HEK293 (cell line): ENCODE results near the gene HSPE1.
A peak's percentile ranks its signal among the peaks of the same experiment; 100 is the strongest.

Source experiments
- GLIS1 ChIP-seq: fragments of 450-650 bp; formaldehyde crosslinking; IDR thresholded peaks from 2 replicates; pipeline ENCODE4 v1.5.1; 2016; ENCODE audit warnings: missing biosample characterization, missing genetic modification characterization
- KLF9 ChIP-seq: fragments of 450-650 bp; formaldehyde crosslinking; IDR thresholded peaks from 2 replicates; pipeline ENCODE4 v1.5.1; 2016; ENCODE audit warnings: missing biosample characterization, missing genetic modification characterization, low read depth
- MYNN ChIP-seq: fragments of 450-650 bp; formaldehyde crosslinking; IDR thresholded peaks from 2 replicates; pipeline ENCODE4 v1.5.1; 2016; ENCODE audit warnings: missing biosample characterization, missing genetic modification characterization, borderline replicate concordance
- ZBTB1 ChIP-seq: fragments of 450-650 bp; formaldehyde crosslinking; IDR thresholded peaks from 2 replicates; pipeline ENCODE4 v1.5.1; 2016; ENCODE audit warnings: missing biosample characterization, missing genetic modification characterization
- ZBTB11 ChIP-seq: fragments of 450-650 bp; formaldehyde crosslinking; conservative IDR thresholded peaks from 2 replicates; pipeline ENCODE4 v1.5.1; 2016; ENCODE audit warnings: low read depth, missing biosample characterization, missing genetic modification characterization
- ZBTB7A ChIP-seq: fragments of 450-650 bp; formaldehyde crosslinking; IDR thresholded peaks from 2 replicates; pipeline ENCODE4 v1.5.1; 2016; ENCODE audit warnings: low read depth, missing biosample characterization, missing genetic modification characterization
- ZFP3 ChIP-seq: fragments of 450-650 bp; formaldehyde crosslinking; IDR thresholded peaks from 2 replicates; pipeline ENCODE4 v1.5.1; 2016; ENCODE audit warnings: low read depth, missing biosample characterization, missing genetic modification characterization
- ZFP41 ChIP-seq: fragments of 450-650 bp; formaldehyde crosslinking; IDR thresholded peaks from 2 replicates; pipeline ENCODE4 v1.5.1; 2016; ENCODE audit warnings: missing biosample characterization, missing genetic modification characterization, borderline replicate concordance
- ZNF138 ChIP-seq: fragments of 450-650 bp; formaldehyde crosslinking; IDR thresholded peaks from 2 replicates; pipeline ENCODE4 v1.5.1; 2016; ENCODE audit warnings: missing biosample characterization, missing genetic modification characterization, borderline replicate concordance
- ZNF175 ChIP-seq: fragments of 450-650 bp; formaldehyde crosslinking; IDR thresholded peaks from 2 replicates; pipeline ENCODE4 v1.5.1; 2016; ENCODE audit warnings: missing biosample characterization, missing genetic modification characterization
- ZNF184 ChIP-seq: fragments of 450-650 bp; IDR thresholded peaks from 2 replicates; pipeline ENCODE4 v1.5.1; 2018; ENCODE audit warnings: missing biosample characterization, mild to moderate bottlenecking, missing genetic modification characterization
- ZNF19 ChIP-seq: fragments of 450-650 bp; formaldehyde crosslinking; IDR thresholded peaks from 2 replicates; pipeline ENCODE4; 2016; ENCODE audit warnings: missing biosample characterization, missing genetic modification characterization, low read depth
- ZNF266 ChIP-seq: fragments of 450-650 bp; formaldehyde crosslinking; IDR thresholded peaks from 2 replicates; pipeline ENCODE4 v1.5.1; 2016; ENCODE audit warnings: missing biosample characterization, missing genetic modification characterization, low read depth
- ZNF311 ChIP-seq: fragments of 450-650 bp; formaldehyde crosslinking; IDR thresholded peaks from 2 replicates; pipeline ENCODE4 v1.5.1; 2017; ENCODE audit warnings: missing biosample characterization, missing genetic modification characterization, borderline replicate concordance
- ZNF335 ChIP-seq: fragments of 450-650 bp; formaldehyde crosslinking; conservative IDR thresholded peaks from 2 replicates; pipeline ENCODE4 v1.5.1; 2016; ENCODE audit warnings: missing biosample characterization, missing genetic modification characterization
- ZNF354C ChIP-seq: fragments of 450-650 bp; formaldehyde crosslinking; IDR thresholded peaks from 2 replicates; pipeline ENCODE4 v1.5.1; 2016; ENCODE audit warnings: missing biosample characterization, missing genetic modification characterization, low read depth, borderline replicate concordance
- ZNF391 ChIP-seq: fragments of 450-650 bp; formaldehyde crosslinking; IDR thresholded peaks from 2 replicates; pipeline ENCODE4 v1.5.1; 2016; ENCODE audit warnings: low read depth, missing biosample characterization, missing genetic modification characterization, borderline replicate concordance
- ZNF501 ChIP-seq: fragments of 450-650 bp; formaldehyde crosslinking; IDR thresholded peaks from 2 replicates; pipeline ENCODE4 v1.5.1; 2016; ENCODE audit warnings: missing biosample characterization, missing genetic modification characterization
- ZNF624 ChIP-seq: fragments of 450-650 bp; formaldehyde crosslinking; IDR thresholded peaks from 2 replicates; pipeline ENCODE4 v1.5.1; 2017; ENCODE audit warnings: missing biosample characterization, missing genetic modification characterization
- ZNF639 ChIP-seq: fragments of 450-650 bp; formaldehyde crosslinking; IDR thresholded peaks from 2 replicates; pipeline ENCODE4 v1.5.1; 2016; ENCODE audit warnings: missing biosample characterization, missing genetic modification characterization
- ZNF692 ChIP-seq: fragments of 450-650 bp; formaldehyde crosslinking; IDR thresholded peaks from 2 replicates; pipeline ENCODE4 v1.5.1; 2016; ENCODE audit warnings: missing biosample characterization, missing genetic modification characterization
- ZNF701 ChIP-seq: fragments of 450-650 bp; formaldehyde crosslinking; IDR thresholded peaks from 2 replicates; pipeline ENCODE4 v1.5.1; 2016; ENCODE audit warnings: missing biosample characterization, missing genetic modification characterization
- ZNF76 ChIP-seq: fragments of 450-650 bp; formaldehyde crosslinking; IDR thresholded peaks from 2 replicates; pipeline ENCODE4; 2016; ENCODE audit warnings: low read depth, missing biosample characterization, missing genetic modification characterization, borderline replicate concordance
- ZNF768 ChIP-seq: fragments of 450-650 bp; formaldehyde crosslinking; IDR thresholded peaks from 2 replicates; pipeline ENCODE4 v1.5.1; 2018; ENCODE audit warnings: missing biosample characterization, mild to moderate bottlenecking, missing genetic modification characterization
- ZNF791 ChIP-seq: fragments of 450-650 bp; formaldehyde crosslinking; IDR thresholded peaks from 2 replicates; pipeline ENCODE4 v1.5.1; 2016; ENCODE audit warnings: missing biosample characterization, missing genetic modification characterization
- TF ChIP-seq, protein P1 (sequence below): fragments of 450-650 bp; formaldehyde crosslinking; IDR thresholded peaks from 2 replicates; pipeline ENCODE4 v1.5.1; 2016; ENCODE audit warnings: missing biosample characterization, missing genetic modification characterization
- TF ChIP-seq, protein P2 (sequence below): fragments of 450-650 bp; formaldehyde crosslinking; IDR thresholded peaks from 2 replicates; pipeline ENCODE4 v1.5.1; 2016; ENCODE audit warnings: missing biosample characterization, missing genetic modification characterization
- TF ChIP-seq, protein P3 (sequence below): fragments of 450-650 bp; formaldehyde crosslinking; IDR thresholded peaks from 2 replicates; pipeline ENCODE4 v1.5.1; 2016; ENCODE audit warnings: missing biosample characterization, missing genetic modification characterization

HSPE1 gene

GRCh38 chr2:197453123-197453913 is 46.9 kb upstream of the HSPE1 start, which contains the start of gene COQ10B (continued):
- TF ChIP-seq ZBTB11 (tag by site-specific recombination): peak; percentile 98
- TF ChIP-seq, protein P1, sequence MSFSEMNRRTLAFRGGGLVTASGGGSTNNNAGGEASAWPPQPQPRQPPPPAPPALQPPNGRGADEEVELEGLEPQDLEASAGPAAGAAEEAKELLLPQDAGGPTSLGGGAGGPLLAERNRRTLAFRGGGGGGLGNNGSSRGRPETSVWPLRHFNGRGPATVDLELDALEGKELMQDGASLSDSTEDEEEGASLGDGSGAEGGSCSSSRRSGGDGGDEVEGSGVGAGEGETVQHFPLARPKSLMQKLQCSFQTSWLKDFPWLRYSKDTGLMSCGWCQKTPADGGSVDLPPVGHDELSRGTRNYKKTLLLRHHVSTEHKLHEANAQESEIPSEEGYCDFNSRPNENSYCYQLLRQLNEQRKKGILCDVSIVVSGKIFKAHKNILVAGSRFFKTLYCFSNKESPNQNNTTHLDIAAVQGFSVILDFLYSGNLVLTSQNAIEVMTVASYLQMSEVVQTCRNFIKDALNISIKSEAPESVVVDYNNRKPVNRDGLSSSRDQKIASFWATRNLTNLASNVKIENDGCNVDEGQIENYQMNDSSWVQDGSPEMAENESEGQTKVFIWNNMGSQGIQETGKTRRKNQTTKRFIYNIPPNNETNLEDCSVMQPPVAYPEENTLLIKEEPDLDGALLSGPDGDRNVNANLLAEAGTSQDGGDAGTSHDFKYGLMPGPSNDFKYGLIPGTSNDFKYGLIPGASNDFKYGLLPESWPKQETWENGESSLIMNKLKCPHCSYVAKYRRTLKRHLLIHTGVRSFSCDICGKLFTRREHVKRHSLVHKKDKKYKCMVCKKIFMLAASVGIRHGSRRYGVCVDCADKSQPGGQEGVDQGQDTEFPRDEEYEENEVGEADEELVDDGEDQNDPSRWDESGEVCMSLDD (tag by site-specific recombination): peak; percentile 79
- TF ChIP-seq ZFP41 (tag by site-specific recombination): no peak
- no peak for TF ChIP-seq MYNN (tag by site-specific recombination)
- TF ChIP-seq, protein P2, sequence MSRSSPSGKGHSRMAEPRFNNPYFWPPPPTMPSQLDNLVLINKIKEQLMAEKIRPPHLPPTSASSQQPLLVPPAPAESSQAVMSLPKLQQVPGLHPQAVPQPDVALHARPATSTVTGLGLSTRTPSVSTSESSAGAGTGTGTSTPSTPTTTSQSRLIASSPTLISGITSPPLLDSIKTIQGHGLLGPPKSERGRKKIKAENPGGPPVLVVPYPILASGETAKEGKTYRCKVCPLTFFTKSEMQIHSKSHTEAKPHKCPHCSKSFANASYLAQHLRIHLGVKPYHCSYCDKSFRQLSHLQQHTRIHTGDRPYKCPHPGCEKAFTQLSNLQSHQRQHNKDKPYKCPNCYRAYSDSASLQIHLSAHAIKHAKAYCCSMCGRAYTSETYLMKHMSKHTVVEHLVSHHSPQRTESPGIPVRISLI: peak; percentile 81
- no peak for TF ChIP-seq ZBTB1 (tag by site-specific recombination)
- no peak for TF ChIP-seq ZNF791
- TF ChIP-seq ZNF138: no peak
- no peak for TF ChIP-seq ZNF701 (tag by site-specific recombination)
- peak; percentile 80; the same call in 1 of the 2 replicates for TF ChIP-seq ZNF501 (tag by site-specific recombination)
- TF ChIP-seq GLIS1 (tag by site-specific recombination): peak; percentile 57
- peak; percentile 92 for TF ChIP-seq KLF9 (tag by site-specific recombination)
- no peak for TF ChIP-seq ZFP3 (tag by site-specific recombination)
- peak; percentile 80 for TF ChIP-seq ZNF335 (tag by site-specific recombination)
- no peak for TF ChIP-seq ZNF311 (tag by site-specific recombination)
- no peak for TF ChIP-seq ZBTB7A (tag by site-specific recombination)
- no peak for TF ChIP-seq ZNF391 (tag by site-specific recombination)
- no peak for TF ChIP-seq ZNF768
- TF ChIP-seq ZNF624 (tag by site-specific recombination): no peak
- TF ChIP-seq ZNF266 (tag by site-specific recombination): no peak
- TF ChIP-seq ZNF692: peak; percentile 43; the same call in 1 of the 2 replicates
- no peak for TF ChIP-seq ZNF354C (tag by site-specific recombination)
- TF ChIP-seq ZNF639 (tag by site-specific recombination): 0 out of 2 replicates have a peak, but pooled peaks have one; percentile 47
- TF ChIP-seq ZNF76 (tag by site-specific recombination): peak; percentile 67; the same call in 1 of the 2 replicates
- no peak for TF ChIP-seq ZNF19
- TF ChIP-seq, protein P3, sequence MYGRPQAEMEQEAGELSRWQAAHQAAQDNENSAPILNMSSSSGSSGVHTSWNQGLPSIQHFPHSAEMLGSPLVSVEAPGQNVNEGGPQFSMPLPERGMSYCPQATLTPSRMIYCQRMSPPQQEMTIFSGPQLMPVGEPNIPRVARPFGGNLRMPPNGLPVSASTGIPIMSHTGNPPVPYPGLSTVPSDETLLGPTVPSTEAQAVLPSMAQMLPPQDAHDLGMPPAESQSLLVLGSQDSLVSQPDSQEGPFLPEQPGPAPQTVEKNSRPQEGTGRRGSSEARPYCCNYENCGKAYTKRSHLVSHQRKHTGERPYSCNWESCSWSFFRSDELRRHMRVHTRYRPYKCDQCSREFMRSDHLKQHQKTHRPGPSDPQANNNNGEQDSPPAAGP (tag by site-specific recombination): peak; percentile 74; the same call in 1 of the 2 replicates
- TF ChIP-seq ZNF175 (tag by site-specific recombination): no peak
- TF ChIP-seq ZNF184 (tag by site-specific recombination): no peak
